GM18507 (cell line): ENCODE data around the gene SLC6A8.
"Not testable (repeated sequence)": the region's sequence is repeated elsewhere in the genome, so short reads cannot be mapped to it uniquely, and the experiment has no call there.

Experiments
- DNase-seq: peaks from one replicate; pipeline ENCODE4 v3.0.0; 2011; ENCODE audit warnings: low read depth; ENCODE audit not compliant: insufficient read length; ENCODE audit errors: extremely low spot score
- FAIRE-seq: peaks from 2 replicates; lab custom pipeline; 2011; peaks lifted over from hg19 to GRCh38; lab: Jason Lieb, UNC

Gene SLC6A8

DNA sequence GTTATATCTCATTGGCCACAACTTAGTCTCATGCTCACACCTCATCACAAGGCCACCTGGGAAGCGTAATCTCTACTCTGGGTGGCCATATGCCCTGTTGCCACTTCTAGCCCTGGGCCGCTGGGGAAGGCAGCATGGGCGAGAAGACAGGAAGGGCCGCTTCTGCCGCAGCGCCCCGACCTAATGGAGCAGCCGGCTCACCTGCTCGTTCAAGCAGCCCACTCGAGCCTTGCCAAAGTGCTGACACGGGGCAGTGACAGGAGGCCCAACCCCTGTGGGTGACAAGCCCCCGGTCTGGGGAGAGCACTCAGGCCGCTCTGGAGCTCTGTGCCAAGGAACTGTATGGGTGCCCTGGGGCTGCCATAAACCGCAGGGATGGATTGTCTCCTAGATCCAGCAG is 54.4 kb downstream of the SLC6A8 start:
- not testable (repeated sequence) for FAIRE-seq, DNase-seq

DNA sequence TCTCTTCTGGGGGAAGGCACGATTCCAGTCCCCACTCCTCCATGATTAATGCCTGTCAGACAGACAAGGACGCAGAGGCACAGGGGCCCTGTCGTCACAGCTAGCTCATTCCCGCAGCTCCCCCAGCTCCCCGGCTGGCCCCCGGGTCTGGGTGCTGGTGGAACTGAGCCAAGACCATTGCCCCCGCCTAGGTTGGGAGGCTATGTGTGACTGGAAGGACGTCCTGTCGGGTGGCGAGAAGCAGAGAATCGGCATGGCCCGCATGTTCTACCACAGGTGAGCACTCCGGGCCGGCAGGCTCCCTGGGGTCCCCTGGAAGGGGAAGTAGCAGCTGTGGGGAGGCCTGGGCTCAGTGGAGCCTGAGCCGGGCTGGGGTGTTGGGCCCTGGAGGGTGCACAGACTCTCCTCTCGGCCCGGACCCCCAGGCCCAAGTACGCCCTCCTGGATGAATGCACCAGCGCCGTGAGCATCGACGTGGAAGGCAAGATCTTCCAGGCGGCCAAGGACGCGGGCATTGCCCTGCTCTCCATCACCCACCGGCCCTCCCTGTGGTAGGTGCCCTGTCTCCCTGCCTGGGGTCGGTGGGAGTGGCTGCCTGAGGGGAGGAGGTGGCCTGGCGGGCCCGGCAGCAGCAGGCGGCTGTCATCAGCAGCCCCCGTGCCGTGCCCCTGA is 55.2 kb downstream of the SLC6A8 start:
- not testable (repeated sequence) for FAIRE-seq

GRCh38 chrX:153743468-153744209 is 55.9 kb downstream of the SLC6A8 start:
- FAIRE-seq, DNase-seq: not testable (repeated sequence)

More for the DNA sequence above, 55.2 kb downstream of the SLC6A8 start:
- DNase-seq: not testable (repeated sequence)

DNA sequence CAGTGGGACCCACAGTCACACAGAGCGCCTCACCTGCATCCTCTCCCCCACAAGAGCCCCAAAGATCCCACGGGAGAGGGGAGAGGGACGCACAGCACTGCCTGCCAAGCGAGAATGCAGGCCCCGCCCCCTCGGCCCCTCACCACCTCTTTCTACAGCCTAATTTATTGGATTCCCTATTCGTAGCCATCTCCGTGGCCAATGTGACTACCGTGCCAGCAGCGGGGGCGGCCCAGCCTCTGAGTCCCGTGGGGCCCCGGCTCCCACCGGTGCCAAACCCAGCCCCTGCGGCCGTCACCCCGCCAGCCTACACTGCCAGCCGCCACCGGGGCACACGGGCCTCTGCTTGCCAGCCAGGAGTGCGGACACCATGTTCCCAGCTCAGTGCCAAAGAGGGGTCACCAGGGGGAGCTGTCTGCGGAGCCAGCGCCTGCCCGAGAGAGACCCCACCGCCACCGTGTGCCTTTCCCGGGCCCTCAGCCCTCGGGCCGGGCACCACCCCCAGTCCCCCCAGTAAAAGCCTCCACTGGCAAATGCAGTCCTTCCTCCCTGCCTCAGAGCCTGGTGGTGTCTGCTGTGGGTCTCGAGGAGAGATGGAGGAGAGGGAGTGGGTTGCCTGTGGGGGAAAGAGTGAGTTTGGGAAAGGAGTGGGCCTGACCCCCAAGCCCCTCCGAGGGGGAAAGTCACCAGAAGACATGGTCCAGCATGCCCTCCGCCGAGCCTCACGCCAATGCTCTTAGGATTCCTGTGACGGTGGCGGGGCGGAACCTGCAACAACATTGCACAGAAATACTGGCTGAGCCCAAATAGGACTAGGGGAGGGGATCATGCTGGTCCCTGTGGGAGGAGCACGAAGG is 56.7 kb downstream of the SLC6A8 start:
- DNase-seq: no peak
- FAIRE-seq: no peak

DNA sequence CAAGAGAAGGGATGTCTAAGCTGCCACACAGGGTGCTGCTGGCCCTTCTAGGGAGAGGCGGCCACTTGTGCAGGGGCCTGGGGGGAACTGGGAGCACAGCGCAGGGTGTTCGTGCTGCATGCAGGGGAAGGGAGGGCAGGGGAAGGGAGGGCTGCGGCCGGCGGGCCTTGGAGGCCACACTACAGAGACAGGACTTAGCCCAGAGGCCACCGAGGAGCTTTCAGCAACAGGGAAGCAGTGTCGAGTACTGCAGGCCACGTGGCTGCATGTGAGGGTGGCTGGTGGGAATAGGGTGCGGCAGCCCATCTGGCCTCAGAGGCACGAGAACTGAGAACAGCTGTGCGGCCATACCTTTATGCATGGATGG is 57.3 kb downstream of the SLC6A8 start:
- DNase-seq, FAIRE-seq: not testable (repeated sequence)
